HL-60/S4 (cell line): ENCODE measurements around the gene EHF.

ENCODE experiments used
- in situ Hi-C: fragments of 300-500 bp; cut with MboI; formaldehyde crosslinking; loops from 2 replicates; pipeline ENCODE4 v1.14.3; 2022; ENCODE audit warnings: low sequenced_read_pairs

EHF gene

GRCh38 chr11:34601085-34601444 is 19.8 kb upstream of the EHF start:
- in situ Hi-C loops, result no loop called here

- in situ Hi-C loops, result no loop called here
Measured at GRCh38 chr11:34601609-34602008, 19.3 kb upstream of the EHF start.

- in situ Hi-C loops, result no loop called here
Measured at GRCh38 chr11:34602245-34602644, 18.6 kb upstream of the EHF start.

- in situ Hi-C loops, result no loop called here
Measured at GRCh38 chr11:34603129-34604001, 17.5 kb upstream of the EHF start.

GRCh38 chr11:34604145-34604544 is 16.7 kb upstream of the EHF start:
- in situ Hi-C loops, result no loop called here

- in situ Hi-C loops, result no loop called here
Measured at GRCh38 chr11:34604911-34605310, 16.0 kb upstream of the EHF start.

- in situ Hi-C loops, result no loop called here
Measured at GRCh38 chr11:34605481-34606325, 15.2 kb upstream of the EHF start.

GRCh38 chr11:34606326-34607120 is 14.4 kb upstream of the EHF start:
- in situ Hi-C loops, result no loop called here

GRCh38 chr11:34609187-34609751 is 11.6 kb upstream of the EHF start:
- in situ Hi-C loops, result no loop called here

GRCh38 chr11:34609850-34610249 is 11.0 kb upstream of the EHF start:
- in situ Hi-C loops, result no loop called here

GRCh38 chr11:34610324-34611041 is 10.4 kb upstream of the EHF start:
- in situ Hi-C loops, result no loop called here

- in situ Hi-C loops, result no loop called here
Measured at GRCh38 chr11:34613015-34613414, 7.9 kb upstream of the EHF start.

- in situ Hi-C loops, result no loop called here
Measured at GRCh38 chr11:34613552-34614056, 7.3 kb upstream of the EHF start.

- in situ Hi-C loops, result no loop called here
Measured at GRCh38 chr11:34614344-34615104, 6.4 kb upstream of the EHF start.

- in situ Hi-C loops, result no loop called here
Measured at GRCh38 chr11:34616086-34616485, 4.8 kb upstream of the EHF start.

GRCh38 chr11:34616830-34617504 is 3.9 kb upstream of the EHF start:
- in situ Hi-C loops, result no loop called here

- in situ Hi-C loops, result no loop called here
Measured at GRCh38 chr11:34618406-34618805, 2.5 kb upstream of the EHF start.

- in situ Hi-C loops, result no loop called here
Measured at GRCh38 chr11:34619062-34619516, 1.8 kb upstream of the EHF start.

- in situ Hi-C loops, result no loop called here
Measured at GRCh38 chr11:34620202-34620601, 691 bp upstream of the EHF start.
